Left cardiac atrium (tissue), 4 donors: Measurements from ENCODE around the gene GMEB2. TPM values are rescaled to one million over a fixed set of nuclear protein-coding genes. Genes with fewer than 3 reads are reported as not detected.
A peak's percentile ranks its signal among the peaks of the same experiment; 100 is the strongest.
"Not testable (repeated sequence)": the region's sequence is repeated elsewhere in the genome, so short reads cannot be mapped to it uniquely, and the experiment has no call there.

ENCODE experiments used
- ATAC-seq, 2 donors: fragments of 200-7000 bp; cut with Tn5 transposase; one replicate each; pipeline ENCODE4 v1.9.1; 2020; ENCODE audit warnings: mild to moderate bottlenecking in 2 of 2, moderate library complexity in 2 of 2
- DNase-seq: peaks from one replicate; pipeline ENCODE4 v3.0.0-alpha.2; 2020
- intact Hi-C, 2 donors: fragments of 100-400 bp; cut with DNase I; formaldehyde crosslinking; loops; one replicate each; pipeline versions ENCODE4 v1.14.1 to v1.15.1; 2022 to 2023
- total RNA-seq, 2 donors: library from RNA; stranded (reverse); fragmentation: NEBNext Ultra II Directional; extraction: Animal tissue kit (Norgen Biotek cat#: 25700); gene quantifications; one replicate each; pipeline ENCODE4 v1.2.1, GENCODE V29; 2021
- donor health status: DM: no; HTN: yes; CAD: no.
- donor health status: DM: no; HTN: yes; CAD: no; lungs with severe emphysema.
- donor health status: DM: yes; HTN: yes; CAD: no.
- donor health status: Dilated cardiomyopathy.

Gene GMEB2
- total RNA-seq, 2 donors from 2014 or later, result 5.7 to 7.9 TPM

- ATAC-seq, result peak; percentile 95
- intact Hi-C loops, result loop anchor here in 1 of 2 donors (1.0 kb wide), 1 partner anchor 49 kb away; the partner anchor contains the start of gene ARFRP1
- peak; percentile 94 for DNase-seq
These were observed 31.2 kb upstream of the GMEB2 start, which contains the start of gene RTEL1 for GRCh38 chr20:63657937-63658748. Gene RTEL1, plus strand, starts transcription at chr20:63658312. Its CDS starts 1,091 bp downstream, at chr20:63659403.

- DNase-seq, result no peak
- no peak for ATAC-seq
- intact Hi-C loops, result no loop called here
These were observed 30.5 kb upstream of the GMEB2 start for GRCh38 chr20:63657260-63657936.

- intact Hi-C loops, result no loop called here
- no peak for ATAC-seq
- DNase-seq, result no peak
These were observed 29.6 kb upstream of the GMEB2 start for GRCh38 chr20:63656451-63656850.

- DNase-seq (no peak), ATAC-seq (no peak)
- intact Hi-C loops, result no loop called here
These were observed 28.3 kb upstream of the GMEB2 start for GRCh38 chr20:63655249-63655648.

GRCh38 chr20:63653974-63654668 lies 27.2 kb upstream of the GMEB2 start:
- intact Hi-C loops, result no loop called here
- ATAC-seq (no peak), DNase-seq (no peak)

GRCh38 chr20:63653041-63653973 lies 26.4 kb upstream of the GMEB2 start, which contains the start of gene STMN3:
Gene STMN3, minus strand, starts transcription at chr20:63653424. Its CDS starts 79 bp downstream, at chr20:63653345.
- ATAC-seq (peak; percentile 75 to 83), DNase-seq (peak; percentile 90)
- intact Hi-C loops, result no loop called here

GRCh38 chr20:63652192-63652980 lies 25.5 kb upstream of the GMEB2 start:
- peak; percentile 40 for DNase-seq
- intact Hi-C loops, result no loop called here
- ATAC-seq, result peak; percentile 38 to 54

- intact Hi-C loops, result no loop called here
- DNase-seq (no peak), ATAC-seq (peak in 1 of 2 donors; percentile 12)
These were observed 25.0 kb upstream of the GMEB2 start for GRCh38 chr20:63651942-63652191.

- intact Hi-C loops, DNase-seq, ATAC-seq: not testable (repeated sequence)
These were observed 23.6 kb upstream of the GMEB2 start for GRCh38 chr20:63650486-63650885.

- intact Hi-C loops, result no loop called here
These were observed 22.1 kb upstream of the GMEB2 start for GRCh38 chr20:63648895-63649589.

GRCh38 chr20:63648190-63648589 lies 21.3 kb upstream of the GMEB2 start:
- no peak for ATAC-seq
- no peak for DNase-seq
- intact Hi-C loops, result no loop called here

More at GRCh38 chr20:63648895-63649589, 22.1 kb upstream of the GMEB2 start:
- no peak for ATAC-seq
- DNase-seq, result no peak

GRCh38 chr20:63645218-63645617 lies 18.3 kb upstream of the GMEB2 start:
- DNase-seq, result no peak
- intact Hi-C loops, result no loop called here
- no peak for ATAC-seq

- intact Hi-C loops, result no loop called here
- DNase-seq (no peak), ATAC-seq (no peak)
These were observed 17.0 kb upstream of the GMEB2 start for GRCh38 chr20:63643946-63644345.

- ATAC-seq, result no peak
- no peak for DNase-seq
- intact Hi-C loops, result no loop called here
These were observed 16.6 kb upstream of the GMEB2 start for GRCh38 chr20:63643499-63643898.

GRCh38 chr20:63642527-63643247 lies 15.8 kb upstream of the GMEB2 start:
- intact Hi-C loops, result no loop called here
- peak in 1 of 2 donors; percentile 2 for ATAC-seq
- DNase-seq, result no peak

GRCh38 chr20:63641792-63642523 lies 15.1 kb upstream of the GMEB2 start:
- DNase-seq (peak; percentile 85), ATAC-seq (peak; percentile 89 to 91)
- intact Hi-C loops, result no loop called here
